ENCODE results near the gene CRELD2.

Gene CRELD2

GRCh38 chr22:49956418-49956770 lies 38.0 kb downstream of the CRELD2 start:
- H2AFZ ChIP-seq (ENCODE audit: low read depth, low read length), result no peak overlapping the region
- ATAC-seq (ENCODE audit: insufficient read depth, low read depth), result no peak
- H3K27ac ChIP-seq (ENCODE audit: low read length), result no peak overlapping the region
- peaks cover 12% of the 10 kb centered on the region for H3K4me1 ChIP-seq (ENCODE audit: insufficient read depth, low read length)
- no peak overlapping the region for H3K9ac ChIP-seq (ENCODE audit: low read depth, low read length)
- peaks cover under 1% of the 10 kb centered on the region; the same call in 1 of the 2 replicates for H3K36me3 ChIP-seq (ENCODE audit: insufficient read depth, low read length)
- H4K20me1 ChIP-seq (ENCODE audit: insufficient read depth, low read length), result peaks cover under 1% of the 10 kb centered on the region
- H3K79me2 ChIP-seq (ENCODE audit: insufficient read depth, low read length), result peaks cover 8% of the 10 kb centered on the region
- H3K9me3 ChIP-seq (ENCODE audit: insufficient read depth, low read length, severe bottlenecking), result no peaks in the 10 kb centered on the region
- no peak for DNase-seq
- no peak overlapping the region for H3K4me2 ChIP-seq (ENCODE audit: insufficient read depth, low read length)
- no peaks in the 10 kb centered on the region for H3K27me3 ChIP-seq (ENCODE audit: insufficient read depth, low read length, poor library complexity)
- no peak overlapping the region for H3K4me3 ChIP-seq (ENCODE audit: low read depth in 1 of 2, low read length in 2 of 2)
- TF ChIP-seq EZH2 (IDR thresholded peaks at IDR 0.05; ENCODE audit: borderline replicate concordance, low read depth, low read length, severe bottlenecking) (no peak), CTCF (IDR thresholded peaks at IDR 0.05; ENCODE audit: borderline replicate concordance, extremely low read depth, low read length, poor library complexity, severe bottlenecking) (no peak)

GRCh38 chr22:49956914-49957825 lies 38.7 kb downstream of the CRELD2 start:
- Histone ChIP-seq H3K4me3 (ENCODE audit: low read depth in 1 of 2, low read length in 2 of 2) (no peak overlapping the region), H3K9me3 (ENCODE audit: insufficient read depth, low read length, severe bottlenecking) (no peaks in the 10 kb centered on the region), H3K27me3 (ENCODE audit: insufficient read depth, low read length, poor library complexity) (no peaks in the 10 kb centered on the region), H3K9ac (ENCODE audit: low read depth, low read length) (no peak overlapping the region), H2AFZ (ENCODE audit: low read depth, low read length) (no peak overlapping the region), H3K27ac (ENCODE audit: low read length) (no peak overlapping the region), H3K4me1 (ENCODE audit: insufficient read depth, low read length) (peaks cover 19% of the 10 kb centered on the region), H3K36me3 (ENCODE audit: insufficient read depth, low read length) (peaks cover 7% of the 10 kb centered on the region), H3K79me2 (ENCODE audit: insufficient read depth, low read length) (peaks cover 16% of the 10 kb centered on the region), H3K4me2 (ENCODE audit: insufficient read depth, low read length) (no peak overlapping the region), H4K20me1 (ENCODE audit: insufficient read depth, low read length) (peaks cover 8% of the 10 kb centered on the region)
- TF ChIP-seq EZH2 (IDR thresholded peaks at IDR 0.05; ENCODE audit: borderline replicate concordance, low read depth, low read length, severe bottlenecking) (no peak), CTCF (IDR thresholded peaks at IDR 0.05; ENCODE audit: borderline replicate concordance, extremely low read depth, low read length, poor library complexity, severe bottlenecking) (no peak)
- ATAC-seq (ENCODE audit: insufficient read depth, low read depth) (no peak), DNase-seq (no peak)

GRCh38 chr22:49957826-49958365 lies 39.5 kb downstream of the CRELD2 start:
- ATAC-seq (ENCODE audit: insufficient read depth, low read depth) (no peak), DNase-seq (no peak)
- Histone ChIP-seq H3K4me1 (ENCODE audit: insufficient read depth, low read length) (peaks cover 26% of the 10 kb centered on the region), H3K4me3 (ENCODE audit: low read depth in 1 of 2, low read length in 2 of 2) (no peak overlapping the region), H2AFZ (ENCODE audit: low read depth, low read length) (no peak overlapping the region), H3K9me3 (ENCODE audit: insufficient read depth, low read length, severe bottlenecking) (no peaks in the 10 kb centered on the region), H3K79me2 (ENCODE audit: insufficient read depth, low read length) (peaks cover 23% of the 10 kb centered on the region), H3K27ac (ENCODE audit: low read length) (no peak overlapping the region), H4K20me1 (ENCODE audit: insufficient read depth, low read length) (peaks cover 15% of the 10 kb centered on the region), H3K27me3 (ENCODE audit: insufficient read depth, low read length, poor library complexity) (no peaks in the 10 kb centered on the region), H3K36me3 (ENCODE audit: insufficient read depth, low read length) (peaks cover 13% of the 10 kb centered on the region), H3K4me2 (ENCODE audit: insufficient read depth, low read length) (no peak overlapping the region), H3K9ac (ENCODE audit: low read depth, low read length) (no peak overlapping the region)
- TF ChIP-seq EZH2 (IDR thresholded peaks at IDR 0.05; ENCODE audit: borderline replicate concordance, low read depth, low read length, severe bottlenecking) (no peak), CTCF (IDR thresholded peaks at IDR 0.05; ENCODE audit: borderline replicate concordance, extremely low read depth, low read length, poor library complexity, severe bottlenecking) (no peak)
